ENCODE results near the gene CRY2.
"Not testable (repeated sequence)": the region's sequence is repeated elsewhere in the genome, so short reads cannot be mapped to it uniquely, and the experiment has no call there.

Gene CRY2

GRCh38 chr11:45846974-45847910 lies at the start of gene CRY2:
CRY2 (plus strand) TSS chr11:45847475; CDS start chr11:45847491, 16 bp downstream.
- peak; percentile 99 for DNase-seq

DNA sequence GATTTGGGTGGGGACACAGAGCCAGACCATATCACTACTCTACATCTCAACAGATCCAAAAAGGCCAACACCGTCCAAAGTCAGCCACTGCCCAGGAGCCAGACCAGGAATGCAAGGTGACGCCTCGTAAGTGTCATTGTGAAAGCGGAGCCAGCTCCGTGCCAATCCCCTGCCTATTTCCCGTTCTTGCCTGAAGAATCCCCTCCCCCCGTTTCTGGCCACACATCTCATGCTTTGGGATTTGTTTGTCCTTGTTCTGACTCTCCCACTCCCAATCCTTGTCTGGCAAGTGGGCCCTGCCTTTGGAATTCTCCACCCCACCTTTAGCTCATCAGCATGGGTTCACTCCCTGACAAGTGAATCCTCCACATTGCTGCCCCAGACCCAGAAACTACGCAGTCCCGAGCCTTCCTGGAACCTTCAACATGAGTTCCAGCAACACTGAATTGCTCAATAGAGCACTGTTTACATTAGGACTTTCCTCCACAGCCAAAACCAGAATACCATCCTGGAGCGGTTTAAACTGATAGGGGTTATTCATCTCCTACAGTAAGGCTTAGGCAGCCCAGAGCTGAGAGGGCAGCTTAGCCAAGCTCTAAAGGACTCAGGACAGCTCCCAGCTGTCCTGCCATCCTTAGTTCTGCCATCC lies 48.4 kb upstream of the CRY2 start:
- DNase-seq: no peak

- DNase-seq: no peak
These were observed 47.7 kb upstream of the CRY2 start for GRCh38 chr11:45799562-45799961.

DNA sequence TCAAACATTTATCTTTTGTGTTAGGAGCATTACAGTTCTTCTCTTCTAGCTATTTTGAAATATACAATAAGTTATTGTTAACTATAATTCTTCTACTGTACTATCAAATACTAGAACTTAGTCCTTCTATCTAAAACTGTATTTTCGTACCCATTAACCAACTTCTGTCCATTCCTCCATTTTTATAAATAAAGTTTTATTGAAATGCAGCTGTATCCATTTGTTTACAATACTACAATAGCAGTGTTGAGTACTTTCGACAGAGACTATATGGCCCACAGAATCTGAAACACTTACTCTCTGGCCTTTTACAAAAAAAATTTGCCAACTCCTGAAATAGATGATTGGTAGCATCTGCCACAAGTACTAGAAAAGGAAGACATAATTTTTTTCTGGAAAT lies 47.0 kb upstream of the CRY2 start:
- DNase-seq: no peak

DNA sequence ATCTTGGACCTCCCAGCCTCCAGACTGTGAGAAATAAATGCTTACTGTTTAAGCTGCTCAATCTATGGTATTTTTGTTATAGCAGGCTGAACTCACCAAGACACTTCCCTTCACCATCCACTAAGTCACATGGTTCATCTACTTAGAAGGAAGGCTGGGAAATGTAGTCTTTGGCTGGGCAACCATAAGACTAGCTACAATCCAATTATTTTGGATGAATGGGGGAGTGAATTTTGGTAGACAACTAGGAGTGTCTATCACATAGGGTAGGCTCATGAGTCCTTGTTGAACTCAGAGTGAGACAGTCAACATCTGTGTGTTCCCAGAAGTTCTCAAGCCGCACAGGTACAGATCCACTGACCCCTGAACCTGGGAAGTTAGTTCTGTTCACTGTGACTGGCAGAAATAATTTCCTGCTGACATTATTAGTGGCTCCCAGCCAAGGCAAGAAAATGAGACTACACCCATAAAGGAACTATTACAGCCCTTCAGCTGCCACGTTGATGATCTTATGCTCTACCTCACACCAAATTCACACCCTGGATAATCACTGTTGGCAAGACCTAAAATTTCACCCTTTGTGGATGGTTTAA lies 45.5 kb upstream of the CRY2 start:
- DNase-seq: no peak

- DNase-seq: no peak
These were observed 44.6 kb upstream of the CRY2 start for GRCh38 chr11:45802531-45803317.

GRCh38 chr11:45803971-45804760 lies 43.1 kb upstream of the CRY2 start:
- DNase-seq: peak; percentile 69

DNA sequence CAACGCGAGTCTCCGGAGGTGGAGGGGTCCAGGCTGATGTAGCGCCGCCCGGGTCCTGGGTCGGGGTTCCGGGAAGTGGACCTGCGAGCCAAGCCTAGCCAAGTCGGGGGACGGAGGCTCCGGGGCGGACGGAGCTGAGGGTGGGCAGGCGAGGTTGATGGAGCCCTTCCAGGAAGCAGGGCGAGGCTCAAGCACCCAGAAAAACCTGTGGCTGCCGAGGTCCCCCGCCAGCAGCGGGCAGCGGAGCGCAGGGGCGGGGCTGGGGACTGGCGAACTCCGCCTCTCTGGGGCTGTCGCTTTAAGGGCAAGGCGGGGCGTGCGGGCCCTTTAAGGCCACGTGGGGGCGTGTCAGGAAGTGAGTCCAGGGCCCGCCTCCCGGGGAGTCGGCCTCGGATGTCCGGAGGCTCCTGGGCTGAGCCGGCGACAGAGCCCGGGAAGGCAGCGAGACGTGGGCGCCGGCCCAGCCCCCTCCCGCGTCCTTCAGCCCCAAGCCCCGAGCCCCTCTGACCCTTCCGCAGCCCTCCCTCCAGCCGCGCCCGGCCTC lies 42.4 kb upstream of the CRY2 start, which contains the start of gene SLC35C1:
Gene SLC35C1 (plus strand): TSS at position 389 of the 544 bp plus-strand sequence. CDS start 653 bp downstream, outside the sequence.
- DNase-seq: peak; percentile 97

DNA sequence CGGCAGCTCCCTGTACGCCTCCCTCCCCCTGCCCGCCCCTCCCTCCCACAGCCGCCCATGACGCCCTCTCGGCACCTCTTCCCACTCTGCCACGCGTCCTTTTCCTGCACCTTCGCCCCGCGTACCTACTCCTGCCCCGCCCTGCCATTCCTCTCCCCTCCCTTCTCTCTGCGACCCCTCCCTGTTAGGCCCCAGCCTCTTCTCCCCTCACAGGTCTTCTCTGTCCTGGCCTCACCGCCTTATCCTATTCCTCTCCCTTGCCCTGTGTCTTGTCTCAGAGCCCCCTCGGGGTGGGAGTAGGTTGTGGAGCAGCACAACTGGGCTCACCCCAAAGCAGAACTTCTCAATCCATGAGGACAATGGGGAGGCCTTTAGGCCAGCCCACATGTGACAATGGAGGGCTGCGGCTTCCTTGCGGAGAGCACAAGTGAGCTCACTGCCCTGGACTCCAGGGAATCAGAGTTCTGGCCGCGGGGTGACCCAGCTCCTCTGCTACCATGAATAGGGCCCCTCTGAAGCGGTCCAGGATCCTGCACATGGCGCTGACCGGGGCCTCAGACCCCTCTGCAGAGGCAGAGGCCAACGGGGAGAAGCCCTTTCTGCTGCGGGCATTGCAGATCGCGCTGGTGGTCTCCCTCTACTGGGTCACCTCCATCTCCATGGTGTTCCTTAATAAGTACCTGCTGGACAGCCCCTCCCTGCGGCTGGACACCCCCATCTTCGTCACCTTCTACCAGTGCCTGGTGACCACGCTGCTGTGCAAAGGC lies 41.8 kb upstream of the CRY2 start:
- DNase-seq: peak; percentile 21

DNA sequence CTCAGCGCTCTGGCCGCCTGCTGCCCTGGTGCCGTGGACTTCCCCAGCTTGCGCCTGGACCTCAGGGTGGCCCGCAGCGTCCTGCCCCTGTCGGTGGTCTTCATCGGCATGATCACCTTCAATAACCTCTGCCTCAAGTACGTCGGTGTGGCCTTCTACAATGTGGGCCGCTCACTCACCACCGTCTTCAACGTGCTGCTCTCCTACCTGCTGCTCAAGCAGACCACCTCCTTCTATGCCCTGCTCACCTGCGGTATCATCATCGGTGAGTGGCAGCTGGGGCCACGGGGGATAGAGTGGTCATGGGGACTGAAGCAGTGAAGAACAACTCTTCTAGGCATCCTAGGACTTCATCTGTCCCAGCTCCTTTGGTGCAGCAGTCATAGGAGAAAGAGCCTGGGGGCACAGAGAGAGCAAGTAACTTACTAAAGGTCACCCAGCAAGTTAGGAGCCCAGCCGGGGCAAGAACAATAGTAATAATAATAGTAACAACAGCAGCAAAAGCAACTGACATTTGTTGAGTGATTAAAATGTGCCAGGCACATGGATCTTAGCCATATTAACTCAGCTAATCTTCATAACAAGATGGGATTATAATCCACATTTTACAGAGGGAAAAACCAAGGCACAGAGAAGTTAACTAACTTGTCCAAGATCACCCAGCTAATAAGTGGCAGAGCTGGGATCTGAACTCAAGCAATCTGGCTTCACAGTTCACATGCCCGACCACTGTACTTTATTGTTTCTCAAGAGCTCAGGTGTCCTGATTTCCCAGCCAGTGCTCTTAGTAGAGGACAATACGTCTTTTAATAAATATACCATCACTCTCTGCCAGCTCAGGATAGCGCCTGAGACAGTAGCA lies 41.0 kb upstream of the CRY2 start:
- no peak for DNase-seq

DNA sequence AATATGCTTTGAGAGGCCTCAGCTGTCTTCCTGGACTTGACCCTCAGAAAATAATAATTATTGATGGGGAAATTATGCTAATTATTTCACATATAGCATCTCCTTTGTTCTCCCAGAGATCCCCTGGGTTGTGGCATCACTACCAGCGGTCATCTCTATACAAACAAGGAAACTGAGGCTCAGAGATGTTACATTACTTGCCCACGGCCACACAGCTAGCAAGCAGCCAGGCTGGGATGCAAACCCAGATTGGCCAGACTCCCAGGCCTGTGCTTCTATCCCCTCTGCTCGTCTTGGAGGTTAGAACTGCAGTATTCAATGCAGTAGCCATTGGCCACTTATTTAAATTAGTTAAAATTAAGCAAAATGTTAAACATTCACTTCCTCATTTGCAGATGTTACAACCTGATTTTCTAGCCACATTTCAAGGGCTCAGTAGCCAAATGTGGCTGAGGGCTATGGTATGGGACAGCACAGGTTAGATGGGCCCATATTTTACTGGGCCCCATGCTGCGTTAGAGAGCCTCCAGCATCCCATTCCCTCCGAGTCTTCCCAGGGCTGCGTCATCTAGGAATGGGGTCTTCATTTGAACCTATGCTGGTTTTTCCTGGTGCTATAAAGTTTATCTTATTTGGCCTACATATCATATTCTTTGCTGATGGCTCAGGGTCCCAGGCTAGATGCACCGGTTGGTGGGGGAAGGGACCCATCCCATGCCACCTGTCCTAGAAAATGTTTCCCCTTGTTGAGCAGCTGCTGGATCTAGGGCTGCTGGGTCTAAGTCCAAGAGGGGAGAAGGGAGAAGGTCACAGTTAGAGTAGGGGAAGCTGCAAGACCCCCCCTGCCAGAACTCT lies 40.1 kb upstream of the CRY2 start:
- DNase-seq: no peak

DNA sequence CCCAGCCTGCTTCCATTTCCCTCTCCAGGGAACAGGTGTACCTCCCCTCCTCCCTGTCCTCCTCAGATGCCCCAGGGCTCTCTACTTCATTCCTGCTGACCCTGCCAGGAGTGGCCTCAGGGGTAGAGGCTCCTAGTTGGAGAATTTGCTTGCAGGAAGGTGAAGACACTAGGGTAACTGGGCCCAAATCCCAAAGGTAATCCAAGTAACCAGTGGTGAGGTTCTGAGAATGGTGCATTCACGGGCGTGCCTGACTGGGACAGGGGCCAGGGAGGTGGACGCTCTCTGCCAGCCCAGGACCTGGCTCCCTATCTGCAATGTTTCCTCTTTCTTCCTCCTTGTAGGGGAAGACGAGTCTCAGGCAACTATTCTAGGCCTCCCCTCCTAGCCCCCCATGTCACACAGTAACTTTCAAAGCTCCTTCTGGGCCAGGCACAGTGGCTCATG lies 39.5 kb upstream of the CRY2 start:
- DNase-seq: no peak

- not testable (repeated sequence) for DNase-seq
These were observed 38.8 kb upstream of the CRY2 start for GRCh38 chr11:45808427-45808826.

GRCh38 chr11:45809456-45810395 lies 37.5 kb upstream of the CRY2 start:
- DNase-seq: no peak

DNA sequence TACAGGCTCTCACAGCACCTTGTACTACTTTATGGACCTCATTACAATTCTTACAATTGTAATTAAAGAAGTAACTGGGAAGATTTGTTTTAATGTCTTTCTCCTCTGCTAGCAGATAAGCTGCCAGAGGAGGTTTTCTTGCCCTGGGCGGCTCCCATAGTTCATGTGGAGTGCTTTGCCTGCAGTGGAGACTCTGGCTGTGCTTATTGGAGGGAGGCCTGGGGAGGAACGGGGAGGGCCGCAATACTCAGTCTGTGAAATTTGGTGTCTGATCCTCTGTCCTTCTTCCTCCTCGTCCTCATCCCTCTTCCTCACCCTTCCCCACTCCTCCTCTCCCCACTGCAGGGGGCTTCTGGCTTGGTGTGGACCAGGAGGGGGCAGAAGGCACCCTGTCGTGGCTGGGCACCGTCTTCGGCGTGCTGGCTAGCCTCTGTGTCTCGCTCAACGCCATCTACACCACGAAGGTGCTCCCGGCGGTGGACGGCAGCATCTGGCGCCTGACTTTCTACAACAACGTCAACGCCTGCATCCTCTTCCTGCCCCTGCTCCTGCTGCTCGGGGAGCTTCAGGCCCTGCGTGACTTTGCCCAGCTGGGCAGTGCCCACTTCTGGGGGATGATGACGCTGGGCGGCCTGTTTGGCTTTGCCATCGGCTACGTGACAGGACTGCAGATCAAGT lies 36.7 kb upstream of the CRY2 start:
- no peak for DNase-seq

DNA sequence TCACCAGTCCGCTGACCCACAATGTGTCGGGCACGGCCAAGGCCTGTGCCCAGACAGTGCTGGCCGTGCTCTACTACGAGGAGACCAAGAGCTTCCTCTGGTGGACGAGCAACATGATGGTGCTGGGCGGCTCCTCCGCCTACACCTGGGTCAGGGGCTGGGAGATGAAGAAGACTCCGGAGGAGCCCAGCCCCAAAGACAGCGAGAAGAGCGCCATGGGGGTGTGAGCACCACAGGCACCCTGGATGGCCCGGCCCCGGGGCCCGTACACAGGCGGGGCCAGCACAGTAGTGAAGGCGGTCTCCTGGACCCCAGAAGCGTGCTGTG lies 36.2 kb upstream of the CRY2 start:
- DNase-seq: no peak
